Astrocyte of the hippocampus (primary cell): ENCODE measurements around the gene MAP2K6.
A peak's percentile ranks its signal among the peaks of the same experiment; 100 is the strongest.
"Not testable (repeated sequence)": the region's sequence is repeated elsewhere in the genome, so short reads cannot be mapped to it uniquely, and the experiment has no call there.

ENCODE experiments used
- DNase-seq: peaks from one replicate; pipeline ENCODE4 v3.0.0; 2011; ENCODE audit warnings: low read depth, low spot score

Gene MAP2K6

DNA sequence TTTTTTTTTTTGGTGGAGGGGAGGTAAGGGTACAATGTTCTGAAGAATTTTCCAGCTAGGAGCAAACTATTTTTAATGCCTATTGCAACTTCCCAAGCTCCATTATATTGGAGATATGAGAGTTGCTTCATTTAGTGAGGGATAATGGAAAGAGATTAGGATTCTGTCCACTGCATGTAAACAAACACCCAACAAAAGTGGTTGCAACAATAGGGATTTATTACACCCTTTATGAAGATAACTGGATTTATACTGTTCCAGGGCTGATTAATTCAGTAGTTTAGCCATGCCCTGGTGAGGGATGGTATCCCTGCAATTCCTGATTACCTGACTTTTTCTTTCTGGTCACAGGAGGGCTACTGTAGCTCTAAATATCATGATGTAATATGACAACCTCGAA is 40.5 kb downstream of the MAP2K6 start:
- DNase-seq = no peak

- DNase-seq = no peak
Measured at GRCh38 chr17:69457603-69458002, 43.1 kb downstream of the MAP2K6 start.

DNA sequence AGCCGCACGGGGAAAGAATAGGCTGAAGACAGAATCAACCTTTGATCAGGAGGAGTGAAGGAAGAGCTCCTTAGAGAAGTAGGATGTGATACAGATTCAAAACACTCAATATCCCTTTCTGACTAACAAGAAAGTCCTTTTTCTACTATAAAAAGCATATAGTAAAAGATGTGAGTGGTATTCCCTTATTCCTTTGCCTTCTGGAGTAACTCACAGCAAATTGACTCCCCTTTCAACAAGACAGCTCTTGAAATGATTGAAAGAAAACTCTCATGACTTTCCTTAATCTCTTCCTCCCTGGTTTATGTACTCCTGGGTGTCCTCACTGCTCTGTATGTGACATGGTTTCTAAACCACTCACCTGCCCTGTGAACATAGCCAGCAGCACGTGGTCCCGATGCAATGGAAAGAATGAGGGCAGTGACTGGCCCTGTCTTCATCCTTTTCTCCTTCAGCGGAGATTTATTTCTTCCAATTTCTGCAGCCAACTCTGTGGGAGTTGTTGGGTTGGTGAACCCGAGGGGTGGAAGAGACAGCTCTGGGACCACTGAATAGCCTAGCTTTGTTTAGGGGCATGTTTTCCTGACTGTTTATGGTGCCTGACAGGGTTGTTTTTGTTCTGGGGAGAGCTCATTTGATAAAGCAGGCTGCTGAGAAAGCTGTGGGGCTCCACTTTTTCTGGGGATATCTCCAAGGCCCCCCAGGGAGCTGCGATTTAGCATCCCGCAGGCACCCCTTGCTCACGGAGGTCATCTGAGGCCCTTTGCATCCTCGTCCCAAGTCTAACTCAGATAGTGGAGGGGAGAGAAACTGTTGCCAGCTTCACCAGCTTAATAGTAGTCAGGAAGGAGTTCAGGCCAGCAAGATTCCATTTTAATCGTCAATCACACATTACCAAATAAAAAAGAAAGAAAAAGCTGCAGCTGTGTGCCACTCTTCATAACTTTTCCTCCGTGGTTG is 46.7 kb downstream of the MAP2K6 start:
- peak; percentile 16 for DNase-seq

GRCh38 chr17:69461951-69462369 is 47.5 kb downstream of the MAP2K6 start:
- no peak for DNase-seq

- no peak for DNase-seq
Measured at GRCh38 chr17:69462882-69463281, 48.4 kb downstream of the MAP2K6 start.

DNA sequence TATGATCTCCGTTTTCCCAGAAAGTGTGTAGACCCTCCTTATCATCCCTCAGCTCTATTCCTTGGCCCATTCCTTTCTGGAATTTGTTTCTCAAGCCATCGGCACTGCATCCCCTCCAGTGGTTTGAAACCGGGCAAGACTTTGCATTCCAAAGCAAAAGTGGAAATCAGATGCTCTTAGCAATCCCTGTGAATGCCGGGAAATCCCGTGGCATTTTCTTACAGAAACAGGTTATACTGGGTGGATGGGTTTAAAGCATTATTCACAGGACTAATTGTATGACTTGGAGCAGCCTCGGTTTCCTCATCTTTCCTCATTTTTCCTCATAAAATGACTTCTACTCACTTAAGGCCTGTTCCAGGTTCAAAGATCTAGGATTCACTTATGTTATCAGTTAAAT is 52.0 kb downstream of the MAP2K6 start:
- DNase-seq = peak; percentile 18

- DNase-seq = peak; percentile 76
Measured at GRCh38 chr17:69466905-69467667, 52.6 kb downstream of the MAP2K6 start.

DNA sequence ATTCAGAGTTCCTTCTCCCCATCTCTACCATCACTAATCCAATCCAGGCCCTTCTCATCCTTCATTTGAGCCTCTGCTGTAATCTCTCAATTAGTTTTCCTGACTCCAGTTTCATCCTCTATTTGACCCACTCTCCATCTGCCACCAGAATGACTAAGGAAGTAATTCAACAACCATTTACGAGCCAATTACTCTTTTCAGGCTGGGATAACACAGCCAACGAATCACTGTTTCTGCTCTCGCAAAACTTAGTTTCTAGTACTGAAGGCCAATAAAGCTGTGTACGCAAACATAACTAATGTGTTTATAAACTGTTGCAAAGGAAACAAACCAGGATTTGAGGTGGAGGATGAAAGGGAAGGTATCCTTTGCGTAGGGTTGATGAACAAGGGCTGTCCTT is 53.7 kb downstream of the MAP2K6 start:
- no peak for DNase-seq

GRCh38 chr17:69470702-69471101 is 56.2 kb downstream of the MAP2K6 start:
- DNase-seq = no peak

GRCh38 chr17:69471406-69471805 is 56.9 kb downstream of the MAP2K6 start:
- DNase-seq = no peak

DNA sequence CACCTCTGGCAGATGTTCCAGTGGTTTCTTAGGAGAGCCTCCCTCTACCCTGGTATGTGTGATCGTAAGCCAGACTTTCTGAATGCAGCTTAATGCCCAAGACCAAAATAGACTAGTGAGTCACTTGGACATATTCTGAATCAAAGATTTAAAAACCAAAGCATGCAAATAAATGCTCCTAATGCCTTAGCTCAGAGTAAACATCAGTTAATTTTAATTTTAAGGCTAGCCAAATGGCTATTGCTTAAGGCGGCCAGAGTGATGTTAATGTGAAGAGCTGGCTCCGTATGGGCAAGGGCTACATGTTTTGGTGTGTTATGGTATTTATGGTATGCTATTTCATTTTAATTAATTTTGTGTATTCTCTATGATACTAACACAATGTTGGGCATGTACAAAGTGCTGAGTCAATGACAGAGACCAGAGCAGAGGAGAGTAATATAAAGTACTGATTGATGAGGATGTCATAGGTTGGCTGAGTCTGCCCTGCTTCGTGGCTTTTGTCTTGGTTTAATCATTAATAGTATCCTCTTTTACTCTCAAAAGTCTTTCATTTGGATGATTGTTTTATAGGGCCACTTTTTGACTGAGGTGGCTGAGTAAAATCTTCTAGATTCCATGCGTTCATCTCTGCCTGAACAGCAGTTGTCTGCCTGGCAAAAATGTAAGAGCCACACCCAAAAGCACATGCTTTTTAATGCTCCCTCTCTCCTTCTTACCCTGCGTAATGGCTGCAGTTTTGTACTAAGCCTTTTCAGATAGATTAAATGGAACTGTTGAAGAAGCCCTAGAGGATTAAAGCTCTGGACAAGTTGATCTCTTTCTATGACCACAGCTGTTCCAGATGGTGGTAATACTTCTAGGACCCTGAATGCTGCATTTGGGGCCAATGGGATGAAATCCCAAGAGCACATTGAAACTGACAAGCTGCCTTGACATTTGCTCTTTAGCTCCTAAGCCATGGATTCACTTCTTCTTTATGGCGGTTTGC is 59.6 kb downstream of the MAP2K6 start:
- peak; percentile 66 for DNase-seq

GRCh38 chr17:69477204-69477902 is 62.9 kb downstream of the MAP2K6 start:
- DNase-seq = no peak

DNA sequence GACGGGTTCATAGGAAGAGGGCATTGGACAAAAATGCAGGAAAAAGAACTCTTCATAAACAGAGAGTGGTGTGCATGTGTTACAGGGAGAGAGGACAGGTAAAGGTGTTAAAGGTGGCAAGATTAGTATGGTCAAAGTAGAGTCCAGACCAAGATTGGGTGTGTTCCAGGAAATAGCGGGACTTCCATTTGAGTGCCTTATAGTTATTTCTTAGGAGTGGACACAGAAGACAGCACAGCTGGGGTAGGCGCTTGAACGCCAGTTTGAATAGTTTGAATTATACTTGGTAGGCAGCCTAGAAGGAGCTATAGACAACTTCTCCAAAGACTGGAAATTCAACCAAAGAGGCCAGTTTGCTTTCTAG is 63.4 kb downstream of the MAP2K6 start:
- DNase-seq = no peak

DNA sequence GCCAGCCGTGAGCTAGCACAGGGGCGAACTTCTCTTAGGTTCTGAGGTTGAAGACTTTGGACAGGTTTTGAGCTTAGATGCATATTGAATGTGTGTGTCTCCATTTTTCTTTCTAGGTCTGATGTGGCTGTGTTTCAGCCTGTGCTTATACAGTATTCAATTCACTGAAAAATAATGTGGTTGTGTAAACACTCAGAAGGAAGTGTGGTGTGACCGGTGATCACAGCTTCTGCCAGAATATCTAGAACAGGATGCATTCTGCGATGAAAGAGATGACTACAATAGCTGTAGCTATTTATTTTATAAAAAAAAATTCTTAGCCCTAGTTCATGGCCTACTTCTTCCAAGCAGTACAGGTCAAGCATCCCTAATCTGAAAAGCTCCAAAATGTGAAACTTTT is 64.4 kb downstream of the MAP2K6 start:
- no peak for DNase-seq

DNA sequence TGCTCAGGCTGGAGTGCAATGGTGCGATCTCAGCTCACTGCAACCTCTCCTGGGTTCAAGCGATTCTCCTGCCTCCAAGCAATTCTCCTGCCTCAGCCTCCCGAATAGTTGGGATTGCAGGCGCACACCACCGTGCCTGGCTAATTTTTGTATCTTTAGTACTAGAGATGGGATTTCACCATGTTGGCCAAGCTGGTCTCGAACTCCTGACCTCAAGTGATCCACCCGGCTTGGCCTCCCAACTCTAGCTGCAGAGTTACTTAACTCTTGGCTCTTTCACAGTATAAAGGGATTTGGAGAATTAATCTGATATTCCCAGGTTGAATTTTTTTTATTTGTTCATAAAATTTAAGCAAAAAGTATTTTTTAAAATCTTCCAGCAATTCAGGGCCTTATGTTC is 65.3 kb downstream of the MAP2K6 start:
- not testable (repeated sequence) for DNase-seq

GRCh38 chr17:69480245-69480644 is 65.7 kb downstream of the MAP2K6 start:
- no peak for DNase-seq

DNA sequence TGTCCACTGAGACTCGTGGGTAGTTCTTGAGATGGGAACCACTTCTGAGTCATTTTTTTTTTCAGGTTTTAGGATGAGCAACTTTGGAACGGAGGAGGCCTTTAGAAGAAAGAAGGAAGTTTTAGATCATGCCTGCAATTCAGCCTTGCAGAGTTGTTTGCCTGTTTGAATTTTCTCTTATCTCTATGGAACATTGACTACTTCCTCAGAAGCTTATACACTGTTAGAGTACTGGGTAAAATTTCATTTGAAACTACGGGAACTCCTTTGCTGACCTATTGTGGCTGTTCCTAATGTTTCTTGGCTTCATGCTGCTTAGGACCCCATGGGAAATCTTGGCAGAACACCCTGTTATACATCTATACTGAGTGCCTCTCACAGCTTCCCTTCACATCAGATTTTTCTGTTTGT is 70.8 kb downstream of the MAP2K6 start:
- DNase-seq = no peak

GRCh38 chr17:69485901-69486643 is 71.6 kb downstream of the MAP2K6 start:
- DNase-seq = no peak

DNA sequence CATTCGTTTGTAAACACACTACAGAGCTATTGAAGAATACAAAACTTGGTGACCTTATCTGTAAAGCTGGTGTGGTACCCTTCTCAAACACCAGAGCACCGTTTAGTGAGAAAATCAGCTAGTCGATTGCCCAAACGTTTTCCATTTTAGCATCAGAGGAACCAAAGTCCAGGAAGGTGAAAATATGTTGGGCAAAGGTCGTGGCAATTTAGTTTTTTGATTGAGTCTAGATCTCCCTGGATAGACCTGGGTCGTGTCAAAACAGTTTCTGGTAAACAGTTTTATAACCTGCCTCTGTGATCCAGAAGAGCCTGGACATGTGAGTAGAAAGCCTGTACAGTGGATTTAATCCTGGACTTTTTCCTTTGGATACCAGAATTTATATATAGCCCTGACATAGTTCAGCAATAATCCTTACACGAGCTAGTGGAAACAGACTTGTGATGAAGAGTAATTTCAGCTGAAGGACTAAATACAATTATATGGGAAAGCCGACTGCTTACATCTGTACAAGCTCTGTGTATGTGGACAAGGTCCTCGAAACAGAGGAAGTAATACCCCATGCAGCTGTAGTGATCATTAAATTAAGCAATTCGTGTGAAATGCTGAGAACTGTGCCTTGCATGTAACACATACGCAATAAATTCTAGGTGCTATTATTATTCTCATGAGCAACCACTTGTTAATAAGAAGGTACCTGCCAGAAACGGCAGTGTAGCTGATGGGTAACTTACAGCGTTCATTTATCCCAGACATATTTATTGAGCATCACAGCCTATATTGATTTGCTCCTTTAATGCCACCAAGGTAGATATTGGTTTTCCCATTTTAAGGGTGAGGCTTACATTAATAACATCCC is 72.5 kb downstream of the MAP2K6 start:
- DNase-seq = no peak
